GM21786 (cell line): ENCODE data around the gene GAB3.
A peak's percentile ranks its signal among the peaks of the same experiment; 100 is the strongest.

Source experiments
- ATAC-seq: cut with Tn5 transposase; IDR thresholded peaks from one replicate; pipeline ENCODE4 v1.9.1; 2021; ENCODE audit not compliant: unreplicated experiment

Gene GAB3, protein sequence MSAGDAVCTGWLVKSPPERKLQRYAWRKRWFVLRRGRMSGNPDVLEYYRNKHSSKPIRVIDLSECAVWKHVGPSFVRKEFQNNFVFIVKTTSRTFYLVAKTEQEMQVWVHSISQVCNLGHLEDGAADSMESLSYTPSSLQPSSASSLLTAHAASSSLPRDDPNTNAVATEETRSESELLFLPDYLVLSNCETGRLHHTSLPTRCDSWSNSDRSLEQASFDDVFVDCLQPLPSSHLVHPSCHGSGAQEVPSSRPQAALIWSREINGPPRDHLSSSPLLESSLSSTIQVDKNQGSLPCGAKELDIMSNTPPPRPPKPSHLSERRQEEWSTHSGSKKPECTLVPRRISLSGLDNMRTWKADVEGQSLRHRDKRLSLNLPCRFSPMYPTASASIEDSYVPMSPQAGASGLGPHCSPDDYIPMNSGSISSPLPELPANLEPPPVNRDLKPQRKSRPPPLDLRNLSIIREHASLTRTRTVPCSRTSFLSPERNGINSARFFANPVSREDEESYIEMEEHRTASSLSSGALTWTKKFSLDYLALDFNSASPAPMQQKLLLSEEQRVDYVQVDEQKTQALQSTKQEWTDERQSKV

GRCh38 chrX:154750301-154751202, at the start of gene GAB3:
Gene GAB3 (minus strand): TSS chrX:154751077. CDS start chrX:154751025, 52 bp downstream.
- ATAC-seq: peak; percentile 47

- ATAC-seq: no peak
Observed at GRCh38 chrX:154799556-154800348, 48.9 kb upstream of the GAB3 start.

DNA sequence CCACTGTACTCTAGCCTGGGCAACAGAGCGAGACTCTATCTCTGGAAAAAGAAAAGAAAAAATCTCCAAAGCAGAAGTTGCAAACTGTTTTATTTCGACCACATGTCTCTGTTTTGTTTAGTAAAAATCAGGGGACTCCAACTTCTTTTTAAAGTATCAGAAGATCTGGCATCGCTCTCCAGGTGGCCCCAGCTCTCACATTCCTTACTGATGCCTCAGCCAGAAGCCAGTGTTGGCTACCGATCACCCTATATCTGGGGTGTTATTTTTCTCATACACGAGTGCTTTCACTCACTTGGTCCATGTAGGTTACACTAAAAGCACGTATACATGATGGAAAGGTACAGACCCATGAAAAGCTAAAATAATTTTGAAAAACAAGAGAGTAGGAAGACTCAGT, 46.1 kb upstream of the GAB3 start:
- no peak for ATAC-seq

DNA sequence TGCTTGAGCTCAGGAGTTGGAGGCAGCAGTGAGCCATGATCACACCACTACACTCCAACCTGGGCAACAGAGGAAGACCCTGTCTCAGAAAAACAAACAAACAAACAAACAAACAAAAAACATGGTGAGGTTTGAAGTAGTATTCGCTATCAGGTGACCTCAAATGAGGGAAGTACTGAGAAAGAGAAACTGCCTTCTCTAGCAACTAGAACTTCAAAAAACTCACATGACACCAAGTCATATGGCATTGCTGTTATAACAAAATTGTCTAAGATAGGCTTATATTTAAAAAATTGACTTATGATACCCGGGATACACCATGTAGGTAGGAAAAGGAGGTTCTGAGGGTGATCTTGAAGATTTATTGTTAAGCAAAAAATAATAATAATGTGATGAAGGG, 44.1 kb upstream of the GAB3 start:
- ATAC-seq: no peak

GRCh38 chrX:154793084-154793795, 42.4 kb upstream of the GAB3 start:
- ATAC-seq: no peak

GRCh38 chrX:154791939-154792338, 41.1 kb upstream of the GAB3 start:
- no peak for ATAC-seq

DNA sequence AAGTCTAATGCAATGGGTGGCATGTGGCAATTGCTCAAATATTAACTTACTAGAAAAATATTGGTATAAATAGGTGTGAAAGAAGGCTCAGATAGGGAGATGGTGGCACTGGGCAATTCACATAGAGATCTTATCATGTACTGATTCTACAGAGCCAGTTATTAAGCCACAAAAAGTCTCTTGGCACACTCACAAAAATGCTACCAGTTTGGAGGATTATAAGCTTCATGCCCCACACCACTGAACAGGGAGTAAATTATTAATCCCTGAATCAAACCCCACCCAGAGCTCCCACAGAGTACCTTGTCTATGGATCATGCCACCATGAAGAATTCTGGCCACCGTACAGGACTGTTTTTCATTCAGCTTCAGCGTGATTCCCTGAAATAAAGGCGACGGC, 40.6 kb upstream of the GAB3 start:
- no peak for ATAC-seq

GRCh38 chrX:154785716-154786115, 34.8 kb upstream of the GAB3 start:
- no peak for ATAC-seq

DNA sequence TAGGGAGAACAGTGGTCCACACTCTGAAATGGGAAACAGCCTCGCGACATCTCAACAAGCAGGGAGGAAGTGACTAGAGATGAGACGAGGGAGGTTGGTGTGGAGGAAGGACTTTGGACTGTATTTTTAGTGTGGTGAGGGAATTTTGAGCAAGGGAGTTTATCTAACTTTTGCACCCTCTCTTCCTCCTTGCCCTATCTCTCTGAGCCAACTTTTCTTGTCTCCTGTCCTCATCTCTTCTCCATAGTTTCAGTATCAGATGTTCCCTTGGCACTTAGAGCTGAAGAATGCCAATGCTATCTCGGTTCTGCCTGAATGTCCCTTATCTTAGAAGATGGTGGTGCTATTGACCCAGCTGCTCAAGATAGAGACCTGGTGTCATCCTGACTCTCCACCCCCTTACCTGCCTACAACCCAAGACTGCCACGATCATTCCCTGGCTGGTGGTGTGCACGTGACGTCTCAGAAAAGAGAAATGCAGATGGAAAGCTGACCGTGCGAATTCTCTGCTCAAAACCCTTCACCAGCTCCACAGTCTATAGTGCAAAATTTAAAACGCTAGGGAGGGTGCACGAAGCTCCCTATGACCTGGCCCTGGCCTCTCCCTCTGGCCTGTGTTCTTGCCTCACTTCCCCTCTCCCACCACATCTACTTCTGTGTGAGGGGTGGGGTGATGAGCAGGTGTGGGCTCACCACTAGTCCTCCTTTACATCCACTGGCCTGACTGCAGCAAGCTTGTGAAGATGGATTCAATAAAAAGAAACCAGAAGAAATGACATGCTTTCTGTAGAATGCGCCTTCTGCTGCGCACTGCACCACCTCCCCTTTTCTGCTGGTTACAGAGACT, 33.5 kb upstream of the GAB3 start:
- ATAC-seq: no peak

- ATAC-seq: no peak
Observed at GRCh38 chrX:154780968-154781367, 30.1 kb upstream of the GAB3 start.

GRCh38 chrX:154779261-154779660, 28.4 kb upstream of the GAB3 start:
- no peak for ATAC-seq

GRCh38 chrX:154776753-154777152, 25.9 kb upstream of the GAB3 start:
- no peak for ATAC-seq

DNA sequence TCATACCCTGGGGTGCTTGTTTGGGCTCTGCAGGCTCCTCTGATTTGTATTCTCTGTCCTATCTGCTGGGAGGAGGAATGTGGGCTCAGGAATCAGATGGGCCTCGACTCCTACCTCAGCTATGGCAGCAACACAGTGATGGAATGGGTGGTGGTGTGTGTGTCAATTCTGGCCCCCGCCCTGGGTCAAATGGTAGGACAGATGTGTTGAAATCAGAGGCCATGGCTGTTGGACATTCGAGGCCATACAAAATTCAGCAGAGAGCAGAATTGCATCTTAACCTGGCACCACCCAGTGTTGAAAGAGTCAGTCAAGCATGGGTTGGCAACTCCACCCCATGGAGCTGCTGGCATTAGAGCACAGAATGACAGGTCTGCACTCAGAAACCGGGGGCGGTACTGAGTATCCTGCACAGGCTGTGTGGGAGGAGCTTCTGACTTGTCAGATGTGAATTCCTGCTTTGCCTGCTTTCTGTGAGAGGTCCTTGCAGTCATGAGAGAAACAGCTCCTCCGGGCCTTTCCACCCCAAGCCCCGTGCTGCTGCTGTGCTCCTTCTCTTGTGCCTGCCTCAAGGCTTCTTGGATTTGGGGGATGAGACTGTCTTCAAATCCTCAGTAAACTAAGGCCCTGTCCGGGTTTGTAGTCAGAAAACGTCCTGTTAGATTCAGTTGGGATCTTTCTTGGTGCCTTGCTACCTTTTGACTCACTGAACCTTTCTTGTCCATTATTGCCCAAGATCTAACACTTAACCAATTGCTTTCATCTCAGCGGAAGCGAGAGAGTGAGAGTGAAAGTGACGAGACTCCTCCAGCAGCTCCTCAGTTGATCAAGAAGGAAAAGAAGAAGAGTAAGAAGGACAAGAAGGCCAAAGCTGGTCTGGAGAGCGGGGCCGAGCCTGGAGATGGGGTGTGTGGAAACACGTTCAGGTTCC, 24.8 kb upstream of the GAB3 start:
- no peak for ATAC-seq

DNA sequence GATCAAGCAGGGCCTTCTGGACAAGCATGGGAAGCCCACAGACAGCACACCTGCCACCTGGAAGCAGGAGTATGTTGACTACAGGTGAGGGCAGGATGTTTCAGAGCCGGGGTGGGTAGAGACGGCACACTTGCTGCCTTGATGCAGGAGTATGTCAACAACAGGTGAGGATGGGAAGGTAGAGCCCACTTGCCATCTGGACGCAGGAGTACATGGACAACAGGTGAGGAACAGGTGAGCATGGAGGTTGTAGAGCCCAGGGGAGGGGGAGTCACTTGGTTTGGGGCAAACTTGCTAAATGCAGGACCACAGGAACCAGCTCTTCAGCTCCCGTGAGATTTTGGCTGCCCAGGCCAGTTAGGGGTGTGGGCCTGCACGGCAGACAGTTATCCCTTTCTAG, 23.7 kb upstream of the GAB3 start:
- ATAC-seq: no peak

DNA sequence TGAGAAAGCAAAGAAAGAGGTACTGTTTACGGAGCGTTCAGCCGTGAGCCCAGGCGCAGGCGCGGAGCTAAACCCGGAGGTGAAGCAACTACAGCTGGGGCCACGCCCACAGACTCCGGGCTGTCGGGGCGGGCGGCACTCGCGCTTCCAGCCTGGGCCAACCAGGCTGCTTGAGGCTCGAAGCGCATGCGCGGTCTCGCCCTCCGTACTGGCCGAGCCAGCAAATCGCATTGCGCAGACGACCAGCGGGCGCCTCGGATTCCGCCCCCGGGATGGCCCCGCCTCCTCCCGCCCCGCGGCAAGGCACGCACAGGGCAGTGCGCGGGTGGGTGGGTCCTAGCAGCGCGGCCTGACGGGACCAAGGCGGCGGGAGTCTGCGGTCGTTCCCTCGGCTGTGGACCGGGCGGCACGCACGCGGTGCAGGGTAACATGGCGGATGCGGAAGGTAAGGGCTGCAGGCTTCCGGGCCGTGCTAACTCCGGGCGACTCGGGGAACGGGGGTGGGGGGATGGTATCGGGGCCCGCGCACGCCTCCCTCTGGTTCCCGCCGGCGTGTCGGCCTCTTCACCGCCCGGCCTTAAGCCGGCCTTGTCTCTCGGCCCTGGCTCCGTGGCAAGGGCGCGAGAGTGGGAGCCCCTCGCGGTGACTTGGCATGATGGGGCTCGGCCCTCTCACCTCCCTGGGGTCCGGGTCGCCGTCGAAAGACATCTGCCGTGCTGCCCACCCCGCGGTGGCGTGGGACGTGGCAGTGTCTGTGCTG, 11.8 kb upstream of the GAB3 start, which contains the start of gene DKC1:
TSS of gene DKC1 (plus strand) at position 328 of the 760 bp plus-strand sequence. CDS start at position 430, 102 bp downstream.
- peak; percentile 82 for ATAC-seq

- no peak for ATAC-seq
Observed at GRCh38 chrX:154761977-154762536, 11.2 kb upstream of the GAB3 start.

DNA sequence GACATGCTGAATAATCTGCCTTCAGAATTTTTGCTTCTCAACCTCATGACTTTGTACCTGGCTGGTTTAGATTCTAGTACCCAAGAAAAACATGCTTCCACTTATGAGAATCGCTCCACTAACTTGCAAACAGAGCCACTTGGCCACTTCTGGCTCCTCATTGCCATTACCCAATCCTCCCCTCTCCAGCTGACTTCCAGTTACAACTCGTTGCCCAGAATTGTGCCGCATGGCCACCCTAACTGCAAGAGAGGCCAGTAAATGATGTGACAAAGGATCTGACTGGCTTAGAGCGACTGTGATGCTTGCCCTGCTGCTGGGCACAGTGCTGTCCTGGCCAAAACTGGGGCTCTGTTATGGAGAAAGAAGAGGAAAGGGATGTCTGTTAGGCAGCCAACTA, 7.8 kb upstream of the GAB3 start:
- ATAC-seq: no peak
